GM23338 (cell line): Measurements from ENCODE around the gene CRY1.

Experiments
- CREB1 ChIP-seq: fragments of 250-450 bp; sonication (Bioruptor Pico); IDR thresholded peaks from 2 replicates; pipeline ENCODE4 v1.5.0; 2020; ENCODE audit warnings: low read depth, mild to moderate bottlenecking, moderate library complexity
- CTCF ChIP-seq, 2 experiments: fragments of 200-600 bp in 1 of 2; sonication (generic) in 1 of 2; conservative IDR thresholded peaks; 2 replicates each; pipeline versions ENCODE4 v1.5.1 to v1.6.1; 2016 to 2017; ENCODE audit warnings: antibody characterized with exemption in 2 of 2, low read depth in 2 of 2, mild to moderate bottlenecking in 2 of 2, moderate library complexity in 1 of 2
- ETS1 ChIP-seq: IDR thresholded peaks from 2 replicates; pipeline ENCODE4 v1.6.1; 2016; ENCODE audit warnings: antibody characterized with exemption
- EZH2 ChIP-seq: fragments of 200-600 bp; sonication (generic); IDR thresholded peaks from one replicate; pipeline ENCODE4 v1.8.0; 2017; ENCODE audit warnings: antibody characterized with exemption, mild to moderate bottlenecking, low read depth; ENCODE audit not compliant: unreplicated experiment
- EZH2phosphoT487 ChIP-seq: fragments of 200-600 bp; sonication (generic); IDR thresholded peaks from one replicate; pipeline ENCODE4 v1.8.1; 2018; ENCODE audit warnings: antibody characterized with exemption; ENCODE audit not compliant: unreplicated experiment
- JUNB ChIP-seq: IDR thresholded peaks from one replicate; pipeline ENCODE4 v1.6.1; 2016; ENCODE audit warnings: antibody characterized with exemption; ENCODE audit not compliant: unreplicated experiment
- POLR2AphosphoS5 ChIP-seq: IDR thresholded peaks from 2 replicates; pipeline ENCODE4 v1.6.1; 2016; ENCODE audit warnings: antibody characterized with exemption, low read depth
- REST ChIP-seq: IDR thresholded peaks from one replicate; pipeline ENCODE4 v1.6.1; 2018; ENCODE audit warnings: antibody characterized with exemption; ENCODE audit not compliant: unreplicated experiment
- STAT1 ChIP-seq: IDR thresholded peaks from one replicate; pipeline ENCODE4 v1.6.1; 2016; ENCODE audit warnings: antibody characterized with exemption; ENCODE audit not compliant: unreplicated experiment
- ZNF114 ChIP-seq: fragments of 250-450 bp; sonication (Bioruptor Pico); IDR thresholded peaks from 2 replicates; pipeline ENCODE4 v1.5.0; 2020; ENCODE audit warnings: mild to moderate bottlenecking, moderate library complexity
- ZNF331 ChIP-seq: fragments of 250-450 bp; sonication (Bioruptor Pico); IDR thresholded peaks from 2 replicates; pipeline ENCODE4 v1.5.0; 2020; ENCODE audit warnings: low read depth, mild to moderate bottlenecking, moderate library complexity

- TF ChIP-seq CTCF (conservative IDR thresholded peaks at IDR 0.05; ENCODE audit: low read depth in 2 of 2), result no peak; a peak in 1 of 4 replicates
- no peak for TF ChIP-seq JUNB
- no peak for TF ChIP-seq POLR2AphosphoS5
- no peak for TF ChIP-seq EZH2
- no peak for TF ChIP-seq EZH2phosphoT487
- no peak for TF ChIP-seq ETS1
- TF ChIP-seq REST, result no peak
- TF ChIP-seq CREB1 (CRISPR knock-in tag), result no peak
- TF ChIP-seq ZNF331 (CRISPR knock-in tag), result no peak
- TF ChIP-seq STAT1, result no peak
- TF ChIP-seq ZNF114 (CRISPR knock-in tag), result no peak
Observed at GRCh38 chr12:106985479-106985878, 107.9 kb downstream of the CRY1 start.
